HepG2 (cell line): ENCODE results near the gene U2SURP. TPM values are rescaled to one million over a fixed set of nuclear protein-coding genes. Genes with fewer than 3 reads are reported as not detected.
A peak's percentile ranks its signal among the peaks of the same experiment; 100 is the strongest.

Experiments
- ATAC-seq: fragments of 200-7000 bp; cut with Tn5 transposase; 3 replicates; pipeline ENCODE4 v1.9.1; 2020; ENCODE audit warnings: mild to moderate bottlenecking, moderate library complexity
- BruUV-seq: library from RNA; stranded (reverse); fragments of 400-500 nt; replicated peaks from 2 replicates; lab custom pipeline; 2021; lab: Mats Ljungman, UMichigan
- CTCF ChIA-PET: fragments of 300-600 bp; formaldehyde crosslinking; extraction: SDS; loops from one replicate; lab custom pipeline; 2021; ENCODE audit warnings: low total read pairs, inconsistent platforms, low intra/inter-chr PET ratio; lab: Yijun Ruan, JAX
- POLR2A ChIA-PET: fragments of 350-600 bp; sonication (Branson Sonifier 250); formaldehyde crosslinking; loops from one replicate; lab custom pipeline; 2020; ENCODE audit warnings: antibody characterized with exemption, inconsistent platforms; lab: Yijun Ruan, JAX
- DNase-seq: peaks from one replicate; pipeline ENCODE4 v3.0.0-alpha.2; 2015; ENCODE audit warnings: low spot score
- FAIRE-seq: peaks from 3 replicates; lab custom pipeline; 2011; peaks lifted over from hg19 to GRCh38; lab: Jason Lieb, UNC
- H2AFZ ChIP-seq: one replicate; pipeline ENCODE4 v1.6.1; 2011; ENCODE audit warnings: low read length, inconsistent platforms
- H3K27ac ChIP-seq: fragments of 300-600 bp; 3 replicates; pipeline ENCODE4 v1.8.0; 2011; ENCODE audit warnings: mixed run types, mild to moderate bottlenecking, mixed read lengths, low read length, inconsistent platforms; ENCODE audit not compliant: insufficient read depth; ENCODE audit errors: extremely low read length
- H3K27me3 ChIP-seq, 2 experiments: fragments of 200-600 bp in 1 of 2; 2 replicates in 1 of 2; 3 replicates in 1 of 2; pipeline versions ENCODE4 v1.6.0 to v1.8.0; 2011; ENCODE audit warnings: low read length in 2 of 2, mild to moderate bottlenecking in 2 of 2, moderate library complexity in 2 of 2, inconsistent platforms in 1 of 2; ENCODE audit not compliant: insufficient read depth in 2 of 2, control insufficient read depth in 1 of 2
- H3K36me3 ChIP-seq, 2 experiments: fragments of 200-600 bp in 1 of 2; replicated peaks in 1 of 2; 2 replicates in 1 of 2; 3 replicates in 1 of 2; pipeline versions ENCODE4 v1.5.1 to v1.8.0; 2011; ENCODE audit warnings: low read length in 2 of 2, inconsistent platforms in 1 of 2; ENCODE audit not compliant: insufficient read depth in 2 of 2, control insufficient read depth in 1 of 2
- H3K4me1 ChIP-seq: 2 replicates; pipeline ENCODE4 v1.5.1; 2012; ENCODE audit warnings: low read length, inconsistent platforms; ENCODE audit not compliant: insufficient read depth
- H3K4me2 ChIP-seq: 2 replicates; pipeline ENCODE4 v1.6.0; 2011; ENCODE audit warnings: low read depth, low read length, inconsistent platforms
- H3K4me3 ChIP-seq, 3 experiments: fragments of 200-600 bp in 1 of 3; sonication (generic), shearing (Covaris generic) in 1 of 3; replicated peaks in 1 of 3; 2 replicates each; pipeline ENCODE4 v1.5.1; 2011 to 2016; ENCODE audit warnings: low read length in 3 of 3, inconsistent platforms in 2 of 3, low read depth in 2 of 3, mild to moderate bottlenecking in 2 of 3, control low read depth in 1 of 3, mixed read lengths in 1 of 3; ENCODE audit not compliant: insufficient read depth in 1 of 3
- H3K79me2 ChIP-seq: one replicate; pipeline ENCODE4 v1.6.1; 2011; ENCODE audit warnings: low read length, inconsistent platforms; ENCODE audit not compliant: insufficient read depth
- H3K9ac ChIP-seq: 2 replicates; pipeline ENCODE4 v1.6.0; 2011; ENCODE audit warnings: mild to moderate bottlenecking, low read depth, low read length, inconsistent platforms; ENCODE audit not compliant: insufficient read depth
- H3K9me3 ChIP-seq: 2 replicates; pipeline ENCODE4 v1.5.1; 2012; ENCODE audit warnings: mild to moderate bottlenecking, low read length
- H4K20me1 ChIP-seq: 2 replicates; pipeline ENCODE4 v1.6.0; 2011; ENCODE audit warnings: inconsistent platforms, mild to moderate bottlenecking, low read length, moderate library complexity; ENCODE audit not compliant: insufficient read depth
- ERF ChIP-seq: IDR thresholded peaks from 2 replicates; pipeline ENCODE4 v1.6.1; 2018; ENCODE audit warnings: missing biosample characterization, missing genetic modification reagents
- MED13 ChIP-seq: sonication (generic); formaldehyde crosslinking; IDR thresholded peaks from 2 replicates; pipeline ENCODE4 v1.5.0; 2020; ENCODE audit warnings: missing genetic modification reagents
- MLX ChIP-seq: IDR thresholded peaks from 2 replicates; pipeline ENCODE4 v1.6.1; 2016
- RFX1 ChIP-seq: fragments of 450-650 bp; IDR thresholded peaks from 2 replicates; pipeline ENCODE4 v1.6.1; 2017
- SMAD9 ChIP-seq: sonication (generic); formaldehyde crosslinking; IDR thresholded peaks from 2 replicates; pipeline ENCODE4 v1.5.1; 2020; ENCODE audit warnings: mild to moderate bottlenecking, missing genetic modification reagents
- ZNF24 ChIP-seq: fragments of 450-650 bp; IDR thresholded peaks from 2 replicates; pipeline ENCODE4 v1.6.1; 2017; ENCODE audit warnings: antibody characterized with exemption, mild to moderate bottlenecking
- ZNF468 ChIP-seq: sonication (generic); formaldehyde crosslinking; IDR thresholded peaks from 2 replicates; pipeline ENCODE4 v1.8.0; 2022; ENCODE audit warnings: mild to moderate bottlenecking, moderate library complexity, missing genetic modification reagents
- ZSCAN25 ChIP-seq: sonication (generic); formaldehyde crosslinking; IDR thresholded peaks from 2 replicates; pipeline ENCODE4 v1.8.0; 2022; ENCODE audit warnings: mild to moderate bottlenecking, missing genetic modification reagents
- WGBS: methylation state at CpG from one replicate; pipeline ENCODE4 v1.1.6; 2017; ENCODE audit warnings: low lambda C conversion rate; 5-methylcytosine and 5-hydroxymethylcytosine counted together
- in situ Hi-C: cut with HindIII; loops from 2 replicates; pipeline ENCODE4 v1.10.0; 2017; ENCODE audit warnings: low pct_unique_long_range_greater_than_20kb; ENCODE audit not compliant: extremely low pct_ligation_motif_present
- intact Hi-C: fragments of 100-400 bp; cut with micrococcal nuclease; formaldehyde crosslinking; loops from one replicate; pipeline ENCODE4 v1.10.0; 2022; ENCODE audit not compliant: unreplicated experiment
- polyA plus RNA-seq, 8 experiments: library from polyadenylated mRNA; depleted of rRNA in 3 of 8; stranded (reverse) in 7 of 8; unstranded in 1 of 8; fragments of >200 nt; fragmentation: Illumina TruSeq in 4 of 8; extraction: Trizol in 4 of 8; gene quantifications; 2 replicates each; pipeline versions ENCODE4 v1.2.1 to v1.2.3, GENCODE V29; 2011 to 2016; ENCODE audit warnings: low read depth in 4 of 8, missing spikeins in 1 of 8, mixed read lengths in 1 of 8; ENCODE audit not compliant: insufficient read depth in 1 of 8
- total RNA-seq, 5 experiments: library from RNA; depleted of rRNA; stranded (reverse); fragments of >200 nt; fragmentation: Illumina TruSeq; extraction: Trizol; gene quantifications; 2 replicates each; pipeline ENCODE4 v1.2.3, GENCODE V29; 2016; ENCODE audit warnings: low read depth in 1 of 5

Gene U2SURP
- total and polyA plus RNA-seq, 2 of the 13 experiments (the other 11 are each of a cell fraction or from before 2014, with no cell fraction given), result 55.9 to 173 TPM

- Histone ChIP-seq H3K4me1 (no peaks in the 10 kb centered on the region), H3K36me3 (peaks cover 6 to 77% of the 10 kb centered on the region in 2 experiments; a peak in 4 of 5 replicates), H3K4me3 (no peak overlapping the region), H3K4me2 (no peak overlapping the region), H3K9ac (no peak overlapping the region), H3K9me3 (no peaks in the 10 kb centered on the region), H2AFZ (no peak overlapping the region), H3K27ac (no peak overlapping the region), H3K27me3 (no peaks in the 10 kb centered on the region), H4K20me1 (no peaks in the 10 kb centered on the region), H3K79me2 (no peaks in the 10 kb centered on the region)
- intact Hi-C loops (no loop called here), in situ Hi-C loops (no loop called here)
- WGBS, result 94% methylated on average over 3 of the region's 3 CpGs
- BruUV-seq, result no TSS peak
- ChIA-PET POLR2A (no interaction called here), CTCF (no interaction called here)
- FAIRE-seq (no peak), DNase-seq (no peak), ATAC-seq (no peak)
- TF ChIP-seq ERF (CRISPR knock-in tag) (no peak), ZSCAN25 (CRISPR knock-in tag) (no peak), MLX (no peak), SMAD9 (CRISPR knock-in tag) (no peak)
Measured at GRCh38 chr3:143035466-143036211, 34.3 kb downstream of the U2SURP start.

GRCh38 chr3:143036557-143036956, 35.2 kb downstream of the U2SURP start:
- H3K9me3 ChIP-seq, result no peaks in the 10 kb centered on the region
- FAIRE-seq (no peak), ATAC-seq (no peak), DNase-seq (no peak)
- H3K4me3 ChIP-seq, result no peak overlapping the region
- CTCF ChIA-PET, result no interaction called here
- H2AFZ ChIP-seq, result no peak overlapping the region
- H3K79me2 ChIP-seq, result no peaks in the 10 kb centered on the region
- in situ Hi-C loops (no loop called here), intact Hi-C loops (no loop called here)
- WGBS, result 96% methylated on average over 2 of the region's 2 CpGs
- no peak overlapping the region for H3K9ac ChIP-seq
- no peaks in the 10 kb centered on the region for H4K20me1 ChIP-seq
- TF ChIP-seq ZNF24 (no peak), RFX1 (peak; percentile 11; the same call in 1 of the 2 replicates), ZNF468 (CRISPR knock-in tag) (no peak), MED13 (CRISPR knock-in tag) (no peak)
- H3K36me3 ChIP-seq, result peaks cover 6 to 69% of the 10 kb centered on the region in 2 experiments; a peak in 4 of 5 replicates
- BruUV-seq, result no TSS peak
- H3K4me2 ChIP-seq, result no peak overlapping the region
- no peak overlapping the region for H3K27ac ChIP-seq
- POLR2A ChIA-PET, result no interaction called here
- no peaks in the 10 kb centered on the region for H3K27me3 ChIP-seq
- H3K4me1 ChIP-seq, result no peaks in the 10 kb centered on the region
